ENCODE data around the gene HACD2. TPM values are rescaled to one million over a fixed set of nuclear protein-coding genes. Genes with fewer than 3 reads are reported as not detected.

Gene HACD2
- total RNA-seq, 1 donor from 2014 or later, result 25.5 TPM

DNA sequence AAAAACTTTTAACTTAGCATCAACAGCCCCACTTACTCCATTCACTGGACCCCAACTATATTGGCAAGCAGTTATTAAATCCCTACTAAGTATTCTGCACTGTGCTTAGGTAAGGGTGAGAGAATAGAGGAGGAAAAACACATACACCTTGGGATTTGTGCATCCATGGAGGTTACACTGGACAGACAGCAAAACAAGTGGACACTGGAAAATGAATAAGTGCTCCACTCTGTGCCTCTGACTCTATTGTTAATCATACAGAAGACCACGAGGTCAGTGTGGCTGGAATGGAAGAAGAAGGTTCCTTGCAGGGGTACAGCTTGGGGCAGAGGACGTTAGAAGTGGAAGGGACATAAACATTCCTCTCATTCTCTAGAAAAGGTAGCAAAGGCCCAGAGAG is 139.2 kb downstream of the HACD2 start:
- H3K27me3 ChIP-seq (ENCODE audit: control insufficient read depth, insufficient read depth, low read length), result peaks cover 54% of the 10 kb centered on the region
- H3K36me3 ChIP-seq (ENCODE audit: control insufficient read depth, insufficient read depth, low read length), result no peaks in the 10 kb centered on the region
- H3K4me3 ChIP-seq (ENCODE audit: low read depth, low read length), result no peak overlapping the region
- TF ChIP-seq, protein P1, sequence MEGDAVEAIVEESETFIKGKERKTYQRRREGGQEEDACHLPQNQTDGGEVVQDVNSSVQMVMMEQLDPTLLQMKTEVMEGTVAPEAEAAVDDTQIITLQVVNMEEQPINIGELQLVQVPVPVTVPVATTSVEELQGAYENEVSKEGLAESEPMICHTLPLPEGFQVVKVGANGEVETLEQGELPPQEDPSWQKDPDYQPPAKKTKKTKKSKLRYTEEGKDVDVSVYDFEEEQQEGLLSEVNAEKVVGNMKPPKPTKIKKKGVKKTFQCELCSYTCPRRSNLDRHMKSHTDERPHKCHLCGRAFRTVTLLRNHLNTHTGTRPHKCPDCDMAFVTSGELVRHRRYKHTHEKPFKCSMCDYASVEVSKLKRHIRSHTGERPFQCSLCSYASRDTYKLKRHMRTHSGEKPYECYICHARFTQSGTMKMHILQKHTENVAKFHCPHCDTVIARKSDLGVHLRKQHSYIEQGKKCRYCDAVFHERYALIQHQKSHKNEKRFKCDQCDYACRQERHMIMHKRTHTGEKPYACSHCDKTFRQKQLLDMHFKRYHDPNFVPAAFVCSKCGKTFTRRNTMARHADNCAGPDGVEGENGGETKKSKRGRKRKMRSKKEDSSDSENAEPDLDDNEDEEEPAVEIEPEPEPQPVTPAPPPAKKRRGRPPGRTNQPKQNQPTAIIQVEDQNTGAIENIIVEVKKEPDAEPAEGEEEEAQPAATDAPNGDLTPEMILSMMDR (IDR thresholded peaks at IDR 0.05; ENCODE audit: insufficient read depth, low read length, poor library complexity, severe bottlenecking), result no peak
- DNase-seq (ENCODE audit: low read depth), result no peak

- Histone ChIP-seq H3K36me3 (ENCODE audit: control insufficient read depth, insufficient read depth, low read length) (no peaks in the 10 kb centered on the region), H3K4me3 (ENCODE audit: low read depth, low read length) (no peak overlapping the region), H3K27me3 (ENCODE audit: control insufficient read depth, insufficient read depth, low read length) (peaks cover 45% of the 10 kb centered on the region)
- TF ChIP-seq, protein P1 (IDR thresholded peaks at IDR 0.05; ENCODE audit: insufficient read depth, low read length, poor library complexity, severe bottlenecking), result no peak
- DNase-seq (ENCODE audit: low read depth), result no peak
Measured at GRCh38 chr3:123444744-123445143, 140.1 kb downstream of the HACD2 start.

DNA sequence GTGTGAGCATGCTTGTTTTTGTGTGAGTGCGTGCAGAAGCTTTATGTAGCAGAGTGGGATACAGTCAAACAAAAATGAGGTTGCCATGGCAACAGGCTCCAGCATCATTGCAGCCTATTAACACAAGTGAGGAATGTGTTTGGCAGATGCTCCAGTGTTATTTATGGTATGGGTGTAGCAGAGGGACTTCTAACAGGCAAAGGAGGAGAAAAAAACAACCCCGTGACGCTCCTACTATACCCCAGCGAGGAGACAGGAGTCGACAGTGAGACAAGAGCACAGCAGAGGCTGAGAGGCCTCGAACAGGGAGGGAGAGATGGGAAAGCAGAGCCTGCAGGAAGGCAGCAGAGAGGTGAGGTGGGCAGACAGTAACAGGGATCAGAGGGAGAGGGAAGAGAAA is 140.8 kb downstream of the HACD2 start:
- H3K4me3 ChIP-seq (ENCODE audit: low read depth, low read length), result no peak overlapping the region
- TF ChIP-seq, protein P1 (IDR thresholded peaks at IDR 0.05; ENCODE audit: insufficient read depth, low read length, poor library complexity, severe bottlenecking), result no peak
- no peak for DNase-seq (ENCODE audit: low read depth)
- H3K36me3 ChIP-seq (ENCODE audit: control insufficient read depth, insufficient read depth, low read length), result no peaks in the 10 kb centered on the region
- peaks cover 40% of the 10 kb centered on the region for H3K27me3 ChIP-seq (ENCODE audit: control insufficient read depth, insufficient read depth, low read length)

DNA sequence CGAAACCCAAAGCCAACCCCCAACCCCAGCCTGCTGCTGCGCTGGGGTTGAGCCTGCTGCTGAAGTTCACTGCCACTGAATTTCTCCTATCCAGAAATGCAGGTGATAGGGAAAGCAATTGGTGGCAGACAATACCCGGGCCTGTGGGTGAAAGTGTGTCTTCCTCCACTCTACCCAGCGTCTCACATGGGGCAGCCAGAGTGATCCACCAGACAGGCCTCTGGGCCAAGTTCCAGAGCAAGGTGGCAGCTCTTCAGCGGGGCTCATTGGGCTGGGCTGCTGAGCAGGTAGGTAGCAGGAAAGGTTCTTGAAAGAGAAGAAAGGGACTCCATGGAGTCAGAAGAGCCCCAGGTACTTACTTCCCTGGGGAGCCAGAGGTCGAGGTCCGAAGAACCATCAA is 141.9 kb downstream of the HACD2 start:
- H3K27me3 ChIP-seq (ENCODE audit: control insufficient read depth, insufficient read depth, low read length), result peaks cover 29% of the 10 kb centered on the region
- DNase-seq (ENCODE audit: low read depth), result no peak
- no peak overlapping the region for H3K4me3 ChIP-seq (ENCODE audit: low read depth, low read length)
- TF ChIP-seq, protein P1 (IDR thresholded peaks at IDR 0.05; ENCODE audit: insufficient read depth, low read length, poor library complexity, severe bottlenecking), result no peak
- no peaks in the 10 kb centered on the region for H3K36me3 ChIP-seq (ENCODE audit: control insufficient read depth, insufficient read depth, low read length)

- H3K4me3 ChIP-seq (ENCODE audit: low read depth, low read length), result no peak overlapping the region
- no peaks in the 10 kb centered on the region for H3K36me3 ChIP-seq (ENCODE audit: control insufficient read depth, insufficient read depth, low read length)
- DNase-seq (ENCODE audit: low read depth), result no peak
- TF ChIP-seq, protein P1 (IDR thresholded peaks at IDR 0.05; ENCODE audit: insufficient read depth, low read length, poor library complexity, severe bottlenecking), result no peak
- peaks cover 24% of the 10 kb centered on the region for H3K27me3 ChIP-seq (ENCODE audit: control insufficient read depth, insufficient read depth, low read length)
Measured at GRCh38 chr3:123442125-123442524, 142.7 kb downstream of the HACD2 start.

Other genes starting within 250 kb of the HACD2 start
- 0.67 and 1.5 TPM in 2 replicates for gene ADCY5, start 136.0 kb downstream of the HACD2 start, total RNA-seq

Data from kidney epithelial cell (primary cell).